AG09319 (cell line): ENCODE results near the gene STXBP5L.

ENCODE experiments used
- DNase-seq: peaks from one replicate; pipeline ENCODE4 v3.0.0-alpha.2; 2010; ENCODE audit warnings: low read depth; ENCODE audit errors: extremely low read depth
- CTCF ChIP-seq: IDR thresholded peaks from 2 replicates; pipeline ENCODE4 v1.5.1; 2011; ENCODE audit warnings: low read depth, mild to moderate bottlenecking, inconsistent platforms, low read length, moderate library complexity

Gene STXBP5L

DNA sequence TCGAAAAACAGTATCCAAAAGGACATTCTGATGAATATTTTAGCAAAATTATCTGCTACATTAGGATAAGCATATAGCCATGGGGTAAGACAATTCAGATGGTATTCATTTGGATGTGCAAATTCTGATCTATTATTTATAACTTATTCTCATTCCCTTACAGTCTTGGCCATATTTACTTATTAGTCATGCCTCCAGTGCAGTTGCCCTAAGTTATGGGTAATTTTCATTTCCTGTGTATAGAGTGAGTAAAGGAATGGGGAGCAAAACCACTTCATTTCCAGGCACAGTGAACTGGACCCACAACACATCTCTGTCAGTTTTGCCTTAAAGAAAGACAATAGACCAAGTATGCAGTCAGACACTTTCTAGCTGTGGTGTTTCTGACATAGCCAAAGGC, 503.5 kb downstream of the STXBP5L start:
- TF ChIP-seq CTCF, result no peak
- DNase-seq, result no peak

DNA sequence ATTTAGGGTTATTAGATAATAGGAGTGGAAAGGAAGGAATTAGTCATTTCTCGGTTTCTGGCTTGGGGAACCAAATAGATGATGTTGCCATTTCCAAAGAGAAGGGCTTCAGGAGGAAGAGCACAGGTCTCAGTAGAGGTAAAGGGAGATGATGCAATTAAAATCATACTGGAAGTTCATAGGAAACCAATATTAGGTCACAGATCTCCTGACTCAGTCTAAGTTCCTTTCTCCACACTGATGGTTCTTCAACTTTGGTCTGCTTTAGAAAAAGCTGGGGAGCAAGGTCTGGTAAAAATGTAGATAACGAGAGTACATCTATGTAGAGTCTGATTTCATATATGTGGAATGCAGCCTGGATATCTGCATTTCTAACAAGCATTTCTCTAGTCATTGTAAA, 506.9 kb downstream of the STXBP5L start:
- no peak for TF ChIP-seq CTCF
- DNase-seq, result no peak

DNA sequence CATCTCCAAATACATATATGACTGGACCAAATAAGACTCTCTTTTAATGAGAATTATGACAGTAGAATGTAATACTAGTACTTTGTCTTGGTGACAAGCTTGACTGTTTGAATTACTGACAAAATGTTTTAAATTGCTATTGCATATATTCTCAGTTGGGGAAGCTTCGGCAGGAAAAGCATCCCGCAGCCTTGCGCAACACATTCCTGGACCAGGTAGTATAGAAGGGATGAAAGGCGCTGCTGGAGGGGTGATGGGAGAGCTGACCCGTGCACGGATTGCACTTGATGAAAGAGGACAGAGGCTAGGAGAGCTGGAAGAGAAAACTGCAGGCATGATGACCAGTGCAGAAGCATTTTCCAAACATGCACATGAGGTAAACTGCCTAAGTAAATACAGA, 510.2 kb downstream of the STXBP5L start:
- DNase-seq, result no peak

DNA sequence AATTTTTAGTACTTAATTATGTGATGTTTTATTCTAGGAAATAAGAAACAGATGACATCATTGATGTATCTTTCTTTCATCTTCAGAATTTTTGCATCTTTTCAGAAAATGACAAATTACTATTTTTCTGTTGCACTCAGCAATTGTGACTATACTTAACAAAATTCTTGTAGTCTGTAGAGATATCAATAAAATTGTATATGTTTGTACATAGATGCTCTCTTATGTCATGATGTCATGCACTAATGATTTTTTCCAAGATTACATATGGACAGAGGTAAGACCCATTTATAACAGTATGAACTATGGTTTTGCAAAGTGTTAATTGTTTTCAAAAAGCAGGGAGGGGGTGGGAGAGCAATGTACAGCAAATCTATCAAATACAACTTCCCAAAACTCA, 516.5 kb downstream of the STXBP5L start:
- TF ChIP-seq CTCF, result no peak
- DNase-seq, result no peak

More for the DNA sequence above, 510.2 kb downstream of the STXBP5L start:
- no peak for TF ChIP-seq CTCF

- no peak for DNase-seq
- no peak for TF ChIP-seq CTCF
Observed at GRCh38 chr3:121430664-121431215, 522.7 kb downstream of the STXBP5L start.

DNA sequence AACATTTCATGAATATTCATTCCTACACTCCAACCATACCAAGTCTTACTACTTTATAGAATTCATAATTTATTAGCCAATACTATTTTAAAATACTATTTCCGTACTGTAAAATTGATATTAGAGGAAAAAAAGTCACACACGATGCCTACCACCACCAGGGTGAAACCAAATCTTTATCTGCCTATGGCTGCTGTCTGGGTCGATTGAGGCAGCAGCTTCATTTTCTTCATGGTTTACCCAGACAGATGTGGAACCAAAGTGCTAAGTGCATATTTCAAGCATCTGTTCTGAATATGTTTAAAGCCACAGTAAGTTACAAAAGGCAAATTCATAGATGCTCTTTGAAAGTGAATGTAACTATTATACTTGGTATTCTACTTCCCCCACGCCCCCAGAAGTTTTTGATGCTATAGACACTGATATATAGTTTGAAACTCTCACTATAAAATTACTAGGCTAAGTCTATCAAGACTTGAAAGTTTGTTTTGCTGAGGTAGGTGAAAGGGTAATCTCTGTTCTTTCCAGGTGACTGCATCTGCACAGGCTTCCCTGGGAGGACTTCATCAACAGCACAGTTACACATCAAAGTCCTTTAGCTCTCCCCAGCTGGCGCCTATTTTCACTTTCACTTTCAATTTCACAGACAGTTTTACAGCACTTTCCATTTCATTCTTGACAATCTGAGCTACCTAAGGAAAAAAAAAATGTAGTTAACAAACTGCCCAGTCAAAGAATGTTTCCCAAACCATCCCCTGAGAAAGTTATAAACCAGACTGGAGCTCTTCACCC, 523.9 kb downstream of the STXBP5L start:
- no peak for TF ChIP-seq CTCF
- DNase-seq, result peak; percentile 8

DNA sequence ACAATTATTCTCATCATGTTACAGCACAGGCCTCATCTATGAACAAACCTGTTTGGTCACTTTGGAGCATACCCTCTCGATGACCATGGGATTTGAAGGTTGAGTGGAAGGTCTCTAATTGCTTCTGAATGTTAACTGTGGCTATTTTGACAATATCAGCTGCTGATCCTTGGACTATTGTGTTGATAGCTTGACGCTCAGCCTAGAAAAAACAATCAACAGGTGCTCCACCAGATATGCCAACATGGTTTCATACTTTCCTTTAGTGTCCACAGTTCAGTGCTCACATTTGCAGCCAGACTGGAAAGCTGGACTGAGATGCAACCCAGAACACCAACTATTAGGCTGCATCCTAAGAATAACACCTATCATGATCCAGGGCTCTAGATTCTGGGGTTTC, 528.1 kb downstream of the STXBP5L start:
- TF ChIP-seq CTCF, result no peak
- no peak for DNase-seq
